ENCODE data around the gene TBC1D2B.

Gene TBC1D2B

DNA sequence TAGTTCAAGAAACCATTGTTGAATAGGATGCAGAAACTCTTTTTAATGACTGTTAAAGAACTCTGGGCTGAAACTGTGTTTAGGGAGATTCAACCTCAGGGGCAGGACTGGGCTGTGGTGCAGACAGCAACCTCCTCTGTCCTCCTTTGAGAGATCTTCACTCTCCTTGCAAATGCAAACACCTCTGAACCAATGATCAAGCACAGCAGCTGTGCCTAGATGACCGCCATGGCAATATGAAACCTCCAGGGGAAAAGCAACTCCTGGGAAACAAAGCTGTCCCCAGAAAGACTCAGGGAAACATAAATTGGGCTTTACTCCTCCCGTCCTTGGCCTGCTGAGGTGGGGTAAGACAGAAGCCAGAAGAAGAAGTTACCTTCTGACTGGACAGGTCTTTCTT is 52.6 kb downstream of the TBC1D2B start:
- DNase-seq (ENCODE audit: low read depth in 1 of 2, low spot score in 1 of 2) = no peak
- H3K4me3 ChIP-seq (replicated peaks; ENCODE audit: insufficient read depth, low read length) = no peak overlapping the region
- TF ChIP-seq GABPA (IDR thresholded peaks at IDR 0.05; ENCODE audit: low read depth) = no peak
- TF ChIP-seq, protein P1, sequence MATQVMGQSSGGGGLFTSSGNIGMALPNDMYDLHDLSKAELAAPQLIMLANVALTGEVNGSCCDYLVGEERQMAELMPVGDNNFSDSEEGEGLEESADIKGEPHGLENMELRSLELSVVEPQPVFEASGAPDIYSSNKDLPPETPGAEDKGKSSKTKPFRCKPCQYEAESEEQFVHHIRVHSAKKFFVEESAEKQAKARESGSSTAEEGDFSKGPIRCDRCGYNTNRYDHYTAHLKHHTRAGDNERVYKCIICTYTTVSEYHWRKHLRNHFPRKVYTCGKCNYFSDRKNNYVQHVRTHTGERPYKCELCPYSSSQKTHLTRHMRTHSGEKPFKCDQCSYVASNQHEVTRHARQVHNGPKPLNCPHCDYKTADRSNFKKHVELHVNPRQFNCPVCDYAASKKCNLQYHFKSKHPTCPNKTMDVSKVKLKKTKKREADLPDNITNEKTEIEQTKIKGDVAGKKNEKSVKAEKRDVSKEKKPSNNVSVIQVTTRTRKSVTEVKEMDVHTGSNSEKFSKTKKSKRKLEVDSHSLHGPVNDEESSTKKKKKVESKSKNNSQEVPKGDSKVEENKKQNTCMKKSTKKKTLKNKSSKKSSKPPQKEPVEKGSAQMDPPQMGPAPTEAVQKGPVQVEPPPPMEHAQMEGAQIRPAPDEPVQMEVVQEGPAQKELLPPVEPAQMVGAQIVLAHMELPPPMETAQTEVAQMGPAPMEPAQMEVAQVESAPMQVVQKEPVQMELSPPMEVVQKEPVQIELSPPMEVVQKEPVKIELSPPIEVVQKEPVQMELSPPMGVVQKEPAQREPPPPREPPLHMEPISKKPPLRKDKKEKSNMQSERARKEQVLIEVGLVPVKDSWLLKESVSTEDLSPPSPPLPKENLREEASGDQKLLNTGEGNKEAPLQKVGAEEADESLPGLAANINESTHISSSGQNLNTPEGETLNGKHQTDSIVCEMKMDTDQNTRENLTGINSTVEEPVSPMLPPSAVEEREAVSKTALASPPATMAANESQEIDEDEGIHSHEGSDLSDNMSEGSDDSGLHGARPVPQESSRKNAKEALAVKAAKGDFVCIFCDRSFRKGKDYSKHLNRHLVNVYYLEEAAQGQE (IDR thresholded peaks at IDR 0.05; ENCODE audit: insufficient replicate concordance, low read depth) = no peak
- no peak for TF ChIP-seq POLR2AphosphoS5 (IDR thresholded peaks at IDR 0.05; ENCODE audit: low read depth)
- TF ChIP-seq, protein P2, sequence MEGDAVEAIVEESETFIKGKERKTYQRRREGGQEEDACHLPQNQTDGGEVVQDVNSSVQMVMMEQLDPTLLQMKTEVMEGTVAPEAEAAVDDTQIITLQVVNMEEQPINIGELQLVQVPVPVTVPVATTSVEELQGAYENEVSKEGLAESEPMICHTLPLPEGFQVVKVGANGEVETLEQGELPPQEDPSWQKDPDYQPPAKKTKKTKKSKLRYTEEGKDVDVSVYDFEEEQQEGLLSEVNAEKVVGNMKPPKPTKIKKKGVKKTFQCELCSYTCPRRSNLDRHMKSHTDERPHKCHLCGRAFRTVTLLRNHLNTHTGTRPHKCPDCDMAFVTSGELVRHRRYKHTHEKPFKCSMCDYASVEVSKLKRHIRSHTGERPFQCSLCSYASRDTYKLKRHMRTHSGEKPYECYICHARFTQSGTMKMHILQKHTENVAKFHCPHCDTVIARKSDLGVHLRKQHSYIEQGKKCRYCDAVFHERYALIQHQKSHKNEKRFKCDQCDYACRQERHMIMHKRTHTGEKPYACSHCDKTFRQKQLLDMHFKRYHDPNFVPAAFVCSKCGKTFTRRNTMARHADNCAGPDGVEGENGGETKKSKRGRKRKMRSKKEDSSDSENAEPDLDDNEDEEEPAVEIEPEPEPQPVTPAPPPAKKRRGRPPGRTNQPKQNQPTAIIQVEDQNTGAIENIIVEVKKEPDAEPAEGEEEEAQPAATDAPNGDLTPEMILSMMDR (IDR thresholded peaks at IDR 0.05; ENCODE audit: insufficient read depth, low read length) = no peak
- H3K27me3 ChIP-seq (ENCODE audit: insufficient read depth, poor library complexity, severe bottlenecking) = no peaks in the 10 kb centered on the region
- H3K27ac ChIP-seq (replicated peaks) = peak overlapping the region; percentile 41

DNA sequence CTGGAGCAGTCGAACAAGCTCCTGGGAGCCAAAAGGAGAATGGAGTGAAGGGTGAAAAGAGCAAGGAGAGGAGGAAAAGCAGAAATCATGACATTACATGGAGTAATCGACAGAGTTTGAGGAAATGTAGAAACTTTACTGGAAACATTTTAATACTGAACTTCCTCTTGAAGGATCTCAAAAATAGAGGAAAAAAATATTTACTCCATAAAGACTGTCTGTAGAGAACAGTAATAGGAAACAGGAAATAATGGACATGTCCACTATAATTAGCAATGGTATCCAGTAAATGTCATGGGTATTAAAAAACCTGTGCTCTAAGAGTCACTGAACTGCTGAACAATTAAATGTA is 53.0 kb downstream of the TBC1D2B start:
- no peak for DNase-seq (ENCODE audit: low read depth in 1 of 2, low spot score in 1 of 2)
- TF ChIP-seq, protein P1 (IDR thresholded peaks at IDR 0.05; ENCODE audit: insufficient replicate concordance, low read depth) = no peak

DNA sequence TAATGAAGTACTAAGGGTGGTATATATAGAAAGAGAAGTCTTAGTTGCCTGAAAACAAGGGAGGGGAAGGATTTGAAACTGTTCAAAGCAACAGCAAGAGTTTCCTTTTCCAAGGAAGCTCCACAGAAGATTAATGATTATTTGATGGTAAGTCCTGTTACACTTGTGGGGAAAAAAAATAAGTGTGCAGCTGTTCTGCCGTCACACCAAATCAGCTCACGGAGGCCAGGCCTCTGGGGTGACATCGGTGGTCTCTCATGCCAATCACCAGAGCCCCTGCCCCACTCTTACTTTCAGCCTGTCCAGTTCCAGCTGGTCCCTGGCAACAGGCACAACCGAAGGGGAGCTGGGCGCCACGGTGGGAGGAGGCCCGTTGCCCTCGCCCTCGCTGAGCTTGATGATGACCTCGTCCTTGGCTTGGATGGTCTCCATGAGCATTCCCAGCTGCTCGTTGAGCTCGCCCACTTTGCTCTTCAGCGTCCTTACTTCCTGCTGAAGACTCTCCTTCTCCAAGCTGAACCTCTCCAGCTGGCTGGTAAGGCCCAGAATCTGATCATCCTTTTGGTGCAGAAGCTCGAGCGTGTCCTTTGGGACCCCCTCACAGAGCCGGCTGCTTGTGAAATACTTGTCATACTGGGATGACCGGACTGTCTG is 53.5 kb downstream of the TBC1D2B start:
- DNase-seq (ENCODE audit: low read depth in 1 of 2, low spot score in 1 of 2) = no peak
- TF ChIP-seq, protein P1 (IDR thresholded peaks at IDR 0.05; ENCODE audit: insufficient replicate concordance, low read depth) = no peak
- no peak for TF ChIP-seq POLR2AphosphoS5 (IDR thresholded peaks at IDR 0.05; ENCODE audit: low read depth)
- no peak for TF ChIP-seq SPI1 (IDR thresholded peaks at IDR 0.05; ENCODE audit: borderline replicate concordance, low read depth)
- no peak for TF ChIP-seq GABPA (IDR thresholded peaks at IDR 0.05; ENCODE audit: low read depth)
- H3K4me3 ChIP-seq (replicated peaks; ENCODE audit: insufficient read depth, low read length) = no peak overlapping the region
- peak overlapping the region; percentile 6; the same call in 1 of the 2 replicates for H3K27ac ChIP-seq (replicated peaks)
- H3K27me3 ChIP-seq (ENCODE audit: insufficient read depth, poor library complexity, severe bottlenecking) = no peaks in the 10 kb centered on the region

More for the DNA sequence above, 53.0 kb downstream of the TBC1D2B start:
- Histone ChIP-seq H3K27me3 (ENCODE audit: insufficient read depth, poor library complexity, severe bottlenecking) (no peaks in the 10 kb centered on the region), H3K4me3 (replicated peaks; ENCODE audit: insufficient read depth, low read length) (no peak overlapping the region), H3K27ac (replicated peaks) (peak overlapping the region; percentile 41)

DNA sequence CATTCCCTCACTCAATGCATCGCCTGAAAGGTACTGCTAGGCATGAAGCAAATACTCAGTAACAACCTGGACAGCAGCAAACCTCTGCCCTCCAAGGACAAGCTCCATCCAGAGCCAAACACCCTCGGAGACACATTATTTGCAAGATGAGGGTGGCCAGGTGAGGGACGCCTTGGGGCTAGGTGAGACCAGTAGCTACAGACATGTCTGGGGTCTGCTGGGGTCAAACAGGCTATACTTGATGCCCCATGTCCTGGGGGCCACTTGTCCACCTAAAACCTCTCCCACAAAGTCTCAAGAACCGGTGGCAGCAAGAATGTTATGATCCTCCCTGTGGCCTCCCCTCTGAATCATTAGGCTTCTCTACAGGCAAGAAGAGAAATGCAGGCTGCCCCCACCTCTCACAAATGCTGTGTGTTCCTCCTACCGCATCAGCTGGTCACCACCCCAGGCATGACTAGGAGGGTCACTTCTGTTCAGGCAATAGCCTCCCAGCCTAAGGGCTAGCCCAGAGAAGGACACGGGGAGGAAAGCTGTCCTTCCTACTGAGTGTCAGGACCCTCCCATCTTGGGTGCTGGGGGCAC is 54.3 kb downstream of the TBC1D2B start:
- H3K27ac ChIP-seq (replicated peaks) = peak overlapping the region; percentile 6; the same call in 1 of the 2 replicates
- H3K4me3 ChIP-seq (replicated peaks; ENCODE audit: insufficient read depth, low read length) = no peak overlapping the region
- no peaks in the 10 kb centered on the region for H3K27me3 ChIP-seq (ENCODE audit: insufficient read depth, poor library complexity, severe bottlenecking)
- no peak for DNase-seq (ENCODE audit: low read depth in 1 of 2, low spot score in 1 of 2)
- TF ChIP-seq POLR2AphosphoS5 (IDR thresholded peaks at IDR 0.05; ENCODE audit: low read depth) (no peak), GABPA (IDR thresholded peaks at IDR 0.05; ENCODE audit: low read depth) (no peak)
- TF ChIP-seq, protein P1 (IDR thresholded peaks at IDR 0.05; ENCODE audit: insufficient replicate concordance, low read depth) = no peak

Measured in HL-60 (cell line).